NCI-H748 (cell line): Measurements from ENCODE around the gene KRT24.
"Not testable (repeated sequence)": the region's sequence is repeated elsewhere in the genome, so short reads cannot be mapped to it uniquely, and the experiment has no call there.

Source experiments
- DNase-seq: peaks from one replicate; lab custom pipeline; 2025; ENCODE audit not compliant: unreplicated experiment; lab: John Stamatoyannopoulos, UW

The KRT24 gene

DNA sequence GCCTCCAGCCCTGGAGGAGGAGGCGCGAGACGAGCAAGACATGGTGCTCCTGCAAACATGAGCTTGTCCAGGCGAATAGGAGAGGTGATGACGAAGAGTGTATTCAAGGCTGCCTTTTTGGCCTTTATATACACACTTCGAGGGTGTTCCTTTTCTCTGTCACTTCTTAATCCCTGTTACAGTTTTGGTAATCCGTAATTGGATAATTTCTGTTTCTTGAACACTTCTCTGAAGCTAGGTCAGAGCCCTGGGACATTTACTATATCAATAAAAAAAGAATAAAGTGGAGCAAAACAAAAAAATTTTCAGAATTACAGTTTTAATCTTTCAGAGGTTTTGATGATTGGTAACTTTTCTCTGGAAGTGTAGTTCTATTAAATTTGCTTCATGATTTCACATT is at the start of gene KRT24:
Gene KRT24 (minus strand): TSS at position 101 of the 400 bp plus-strand sequence. CDS start 59 bp downstream, at position 42.
- no peak for DNase-seq

DNA sequence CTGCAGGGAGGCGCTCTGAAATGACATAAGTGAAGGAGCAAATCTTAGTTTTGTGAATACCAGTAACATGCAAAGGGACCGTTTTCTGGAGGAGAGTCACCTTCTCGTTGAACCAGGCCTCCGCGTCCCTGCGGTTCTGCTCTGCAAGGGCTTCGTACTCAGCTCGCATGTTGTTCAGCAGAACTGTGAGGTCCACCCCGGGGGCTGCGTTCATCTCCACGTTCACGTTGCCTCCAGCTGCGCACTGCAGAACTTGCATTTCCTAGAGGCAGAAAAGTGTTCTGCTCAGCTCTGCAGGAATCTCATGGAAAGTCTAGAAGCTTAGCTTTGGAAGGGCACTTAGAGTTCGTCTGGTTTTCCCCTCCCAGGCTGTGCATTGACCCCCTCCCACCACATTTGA is 47.5 kb upstream of the KRT24 start:
- no peak for DNase-seq

DNA sequence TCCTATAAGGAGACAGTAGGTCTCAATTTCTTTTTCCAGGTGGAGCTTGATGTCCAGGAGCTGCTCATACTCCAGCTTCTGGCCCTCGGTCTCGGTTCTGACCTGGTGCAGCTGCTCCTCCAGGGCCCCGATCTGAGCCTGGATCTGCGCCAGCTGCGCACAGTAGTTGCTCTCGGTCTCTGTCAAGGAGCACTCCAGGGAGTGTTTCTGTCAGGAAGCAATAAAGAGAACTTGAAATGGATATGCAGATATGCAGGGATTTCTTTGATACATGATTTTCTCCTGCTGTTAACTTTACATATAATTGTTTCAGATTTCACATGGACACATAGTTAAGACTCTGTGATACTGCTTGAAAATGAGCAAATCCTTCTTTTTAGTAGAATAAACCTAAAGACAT is 46.8 kb upstream of the KRT24 start:
- DNase-seq: no peak

DNA sequence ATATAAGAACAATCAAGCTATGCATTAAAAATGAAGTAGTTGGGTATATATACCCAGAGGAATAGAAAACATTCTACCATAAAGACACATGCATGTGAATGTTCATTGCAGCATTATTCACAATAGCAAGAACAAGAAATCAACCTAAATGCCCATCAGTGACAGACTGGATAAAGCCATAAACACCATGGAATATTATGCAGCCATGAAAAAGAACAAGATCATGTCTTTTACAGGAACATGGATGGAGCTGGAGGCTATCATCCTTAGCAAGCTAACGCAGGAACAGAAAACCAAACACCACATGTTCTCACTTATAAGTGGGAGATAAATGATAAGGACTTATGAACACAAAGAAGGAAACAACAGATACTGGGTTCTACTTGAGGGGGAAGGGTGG is 45.1 kb upstream of the KRT24 start:
- not testable (repeated sequence) for DNase-seq

DNA sequence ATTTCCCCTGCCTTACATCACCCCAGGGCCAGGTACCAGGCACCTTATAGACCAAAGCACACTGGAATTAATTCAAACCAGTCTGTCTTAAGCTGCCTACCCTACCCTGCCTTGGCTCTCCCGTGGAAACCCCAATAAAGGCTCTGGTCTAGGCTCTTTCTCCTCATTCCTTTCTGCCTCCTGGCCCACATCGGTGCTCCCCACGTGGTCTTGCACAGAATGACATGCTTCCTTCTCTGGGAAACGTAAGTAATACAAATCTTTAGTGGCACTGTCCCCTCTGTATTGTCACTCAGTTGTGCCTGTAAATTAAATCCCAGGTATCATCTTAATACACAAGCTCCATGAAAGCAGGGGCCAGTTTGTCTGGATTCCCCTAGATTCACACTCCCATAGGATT is 35.0 kb upstream of the KRT24 start:
- DNase-seq: no peak

DNA sequence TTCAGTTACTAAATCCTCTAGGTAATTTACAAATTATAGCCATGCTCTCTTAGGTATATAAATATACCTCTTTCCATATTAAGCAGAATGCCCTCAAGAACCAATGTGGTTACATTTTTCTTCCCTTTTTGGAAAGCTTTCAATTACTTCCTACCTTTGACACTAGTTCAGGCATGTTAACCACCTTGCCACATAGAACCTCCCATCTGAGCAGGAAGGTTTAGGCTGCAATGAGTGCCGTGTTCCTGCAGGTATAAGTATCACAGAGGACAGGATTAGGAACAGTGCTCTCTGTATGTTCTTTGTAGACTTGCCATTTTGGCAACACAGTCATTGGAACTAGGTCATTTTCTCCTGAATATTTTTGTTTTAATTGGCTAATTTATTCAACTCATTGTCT is 31.5 kb upstream of the KRT24 start:
- DNase-seq: no peak

DNA sequence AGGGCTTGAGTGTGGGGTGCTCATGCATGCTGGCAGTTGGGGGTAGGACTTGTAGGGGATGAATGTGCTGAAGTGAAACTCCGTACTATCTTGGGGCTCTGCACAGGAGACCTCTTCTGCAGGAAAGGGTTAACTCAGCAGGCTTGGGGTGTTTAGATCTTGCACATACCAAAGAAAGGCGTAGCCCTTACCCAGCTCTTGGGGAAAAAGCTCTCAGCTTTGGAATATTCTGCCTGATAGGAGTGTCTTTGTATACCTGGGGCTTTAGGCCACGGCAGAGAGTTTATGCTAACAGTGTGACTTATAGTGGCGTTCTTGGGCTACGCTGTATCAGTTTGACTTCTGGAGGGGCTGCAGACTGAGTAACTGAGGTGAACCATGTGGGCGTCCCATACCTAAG is 30.5 kb upstream of the KRT24 start:
- no peak for DNase-seq

DNA sequence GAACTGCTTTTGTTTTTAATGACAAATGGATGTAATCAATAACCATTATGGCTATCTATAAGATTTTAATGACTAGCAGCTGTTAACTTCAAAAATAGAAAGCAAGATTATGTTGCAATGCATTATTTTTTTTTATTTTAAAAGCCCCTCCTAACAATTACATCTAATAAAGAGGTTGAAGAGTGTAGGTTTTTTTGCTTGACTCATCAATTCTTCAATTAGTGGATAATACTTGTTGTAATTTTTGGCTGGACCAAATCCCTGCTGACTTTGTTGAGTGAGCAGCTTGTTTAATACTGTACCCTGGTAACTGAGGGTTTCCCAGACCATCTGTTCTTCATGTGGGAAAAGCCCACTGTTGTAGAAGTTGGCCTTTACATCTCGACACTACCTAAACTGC is 27.4 kb upstream of the KRT24 start:
- DNase-seq: no peak

DNA sequence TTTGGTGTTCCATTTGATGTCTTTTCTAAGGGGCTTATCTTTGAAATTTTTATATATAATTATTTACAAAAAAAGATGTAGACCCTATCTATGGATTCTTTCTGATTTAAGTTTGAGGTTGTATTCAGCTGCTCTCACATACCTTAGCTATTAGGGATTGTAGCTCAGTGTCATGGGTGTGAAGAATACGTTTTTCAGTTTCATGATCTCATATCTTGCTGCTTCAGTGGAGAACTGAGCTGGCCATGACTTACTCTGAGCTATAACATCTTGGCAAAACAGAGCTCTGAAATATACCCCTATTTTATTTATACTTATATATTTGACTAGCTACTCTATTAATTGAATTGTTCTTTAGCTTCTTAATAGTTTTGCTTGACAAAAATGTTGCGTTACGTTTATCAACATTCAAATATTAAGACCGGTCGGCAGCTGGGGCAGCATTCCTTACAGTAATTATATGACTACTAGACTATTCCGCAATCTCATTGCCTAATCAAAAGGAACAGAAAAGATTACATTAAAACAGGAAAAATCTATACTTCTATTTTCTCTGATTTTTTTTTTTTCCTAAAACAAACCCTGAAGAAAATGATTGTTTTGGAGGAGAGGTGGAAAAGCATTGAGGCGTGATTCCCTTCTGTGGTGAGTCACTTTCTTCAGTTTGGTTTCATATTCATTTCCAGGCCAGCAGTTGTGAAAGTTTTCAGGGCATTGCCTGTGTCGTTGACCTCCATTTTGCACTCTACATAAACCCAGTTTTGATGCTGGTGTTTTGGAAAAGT is 24.1 kb upstream of the KRT24 start:
- DNase-seq: no peak

DNA sequence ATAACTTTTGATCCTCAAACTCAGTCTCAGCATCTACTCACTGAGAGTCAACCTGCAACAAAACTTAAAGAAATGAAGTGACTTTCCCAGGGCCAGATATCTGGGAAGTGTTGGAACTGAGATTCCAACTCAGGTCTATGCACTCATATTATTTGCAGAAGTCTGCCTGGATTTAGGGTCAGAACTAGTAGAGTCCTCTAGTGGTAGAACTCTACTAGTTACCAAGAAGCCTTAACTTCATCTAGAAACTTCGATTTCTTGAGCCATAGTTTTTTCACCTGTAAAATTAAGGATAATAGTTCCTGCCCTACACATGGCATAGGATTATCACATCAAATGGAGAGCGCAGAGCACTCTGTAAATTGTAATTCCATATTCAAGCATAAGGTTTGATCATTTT is 23.4 kb upstream of the KRT24 start:
- no peak for DNase-seq

DNA sequence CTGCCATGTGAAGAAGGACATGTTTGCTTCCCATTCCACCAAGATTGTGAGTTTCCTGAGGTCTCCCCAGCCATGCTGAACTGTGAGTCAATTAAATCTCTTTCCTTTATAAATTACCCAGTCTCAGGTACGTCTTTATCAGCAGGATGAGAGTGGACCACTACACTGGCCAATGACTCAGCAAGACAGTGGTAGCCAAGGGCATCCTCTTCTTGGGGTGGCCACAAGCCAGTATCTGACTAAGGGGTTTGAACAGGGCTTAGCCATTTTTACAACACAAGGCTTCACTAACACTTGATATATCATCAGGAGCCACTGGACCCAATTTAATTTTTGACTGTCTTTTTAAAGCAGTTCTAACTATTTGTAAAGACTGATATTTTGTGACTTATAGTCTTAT is 21.1 kb upstream of the KRT24 start:
- DNase-seq: no peak

DNA sequence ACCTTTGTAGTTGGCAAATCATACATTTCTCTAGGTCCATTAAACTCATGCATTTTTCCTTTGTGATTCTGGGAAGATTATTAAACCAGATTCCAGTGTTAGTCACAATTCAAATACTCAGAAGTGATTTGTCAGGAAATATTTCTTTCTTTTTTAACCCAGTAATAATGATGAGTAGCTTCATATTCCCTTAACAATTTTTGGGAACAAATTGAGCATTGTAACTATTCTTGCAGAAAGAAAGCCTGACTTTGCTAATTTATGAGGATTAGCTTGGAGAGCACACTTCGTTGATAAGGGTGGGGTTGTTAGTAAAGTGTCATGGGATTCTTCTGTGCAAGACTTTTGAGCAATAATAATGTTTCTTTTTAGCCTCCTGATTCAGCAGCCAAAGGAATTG is 18.7 kb upstream of the KRT24 start:
- no peak for DNase-seq

DNA sequence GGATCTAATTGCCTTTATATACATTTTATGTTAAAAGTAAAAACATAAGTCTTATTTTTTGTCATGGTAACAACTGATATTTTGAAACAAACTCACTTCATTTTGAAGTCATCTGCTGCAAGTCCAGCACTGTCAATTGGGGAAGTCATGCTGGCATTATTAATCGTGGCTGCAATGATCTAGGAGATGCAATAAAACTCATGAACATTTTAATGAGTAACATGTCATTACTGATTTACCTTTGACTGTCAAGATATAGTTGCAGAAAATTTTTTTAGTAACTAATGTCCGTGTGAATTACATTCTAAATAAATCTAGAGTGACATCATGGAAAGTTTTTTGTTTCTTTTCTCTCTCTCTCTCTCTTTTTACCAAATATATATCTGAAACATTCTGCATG is 17.3 kb upstream of the KRT24 start:
- no peak for DNase-seq

DNA sequence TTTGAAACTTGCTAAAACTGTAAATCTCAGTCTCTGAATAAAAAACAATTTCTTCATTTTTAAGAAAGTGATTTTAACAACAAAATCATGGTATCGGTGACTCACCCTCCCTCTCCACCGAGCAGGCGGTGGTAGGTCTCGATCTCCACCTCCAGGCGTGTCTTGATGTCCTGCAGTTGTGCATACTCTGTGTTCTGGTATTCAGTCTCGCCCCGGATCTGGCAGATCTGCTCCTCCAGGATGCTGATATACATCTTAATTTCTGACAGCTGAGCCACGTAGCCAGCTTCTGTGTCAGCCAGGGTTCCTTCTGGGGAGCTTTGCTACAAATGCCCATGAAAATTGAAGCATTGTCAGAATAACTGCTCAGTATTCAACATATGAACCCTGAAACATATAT is 15.4 kb upstream of the KRT24 start:
- no peak for DNase-seq

DNA sequence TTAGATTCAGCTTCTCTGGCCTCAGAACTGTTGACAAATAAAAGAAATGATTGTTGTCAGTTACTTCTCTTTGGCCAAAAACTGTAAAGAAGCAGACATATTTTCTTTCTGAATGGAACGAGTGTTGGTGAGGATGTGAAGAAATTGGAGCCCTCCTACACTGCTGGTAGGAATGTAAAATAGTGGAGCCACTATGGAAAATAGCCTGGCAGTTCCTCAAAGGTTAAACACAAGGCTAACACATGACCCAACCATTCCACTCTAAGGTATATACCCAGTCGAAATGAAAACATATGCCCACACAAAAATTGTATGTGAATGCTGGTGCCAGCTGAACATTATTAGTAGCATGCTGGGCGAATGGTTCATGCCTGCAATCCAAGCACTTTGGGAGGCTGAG is 14.2 kb upstream of the KRT24 start:
- no peak for DNase-seq

DNA sequence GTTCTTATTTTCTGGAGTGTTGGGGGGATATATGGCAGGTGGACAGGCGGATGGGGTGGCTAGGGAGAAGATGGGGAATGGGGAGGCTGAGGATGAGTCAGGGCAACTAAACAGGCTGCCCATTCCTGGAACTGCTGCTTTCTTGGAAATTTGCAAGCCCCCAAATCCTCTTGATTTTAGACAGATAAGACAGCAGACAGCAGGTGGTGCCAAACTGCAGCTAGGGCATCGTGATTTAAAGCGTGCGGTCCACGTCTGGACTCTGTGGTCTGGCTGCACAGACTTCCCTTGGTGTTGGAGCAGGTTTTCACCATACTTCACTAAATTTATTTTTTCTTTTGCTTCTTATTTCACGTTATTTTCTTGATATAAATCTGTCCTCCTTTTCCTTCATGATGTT is 10.9 kb upstream of the KRT24 start:
- no peak for DNase-seq

DNA sequence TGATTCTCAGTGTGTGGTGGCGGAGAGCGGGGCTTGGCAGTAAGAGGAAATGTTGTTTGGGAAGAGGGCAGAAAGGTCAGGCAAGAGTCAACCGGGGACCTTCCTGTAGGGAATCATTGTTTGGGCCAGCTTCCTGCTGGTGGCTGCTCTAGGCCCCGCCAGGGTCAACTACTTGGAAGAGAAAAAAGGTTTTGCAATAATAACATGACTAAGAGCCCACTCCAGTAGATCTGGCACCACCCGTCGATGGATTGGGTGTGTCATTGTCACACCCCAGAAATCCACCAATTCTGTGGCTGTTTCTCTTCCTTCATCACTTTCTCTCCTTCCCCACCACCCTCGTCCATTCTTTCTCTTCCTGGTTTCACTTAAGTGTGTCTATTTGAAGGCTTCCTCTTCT is 4.2 kb upstream of the KRT24 start:
- no peak for DNase-seq

DNA sequence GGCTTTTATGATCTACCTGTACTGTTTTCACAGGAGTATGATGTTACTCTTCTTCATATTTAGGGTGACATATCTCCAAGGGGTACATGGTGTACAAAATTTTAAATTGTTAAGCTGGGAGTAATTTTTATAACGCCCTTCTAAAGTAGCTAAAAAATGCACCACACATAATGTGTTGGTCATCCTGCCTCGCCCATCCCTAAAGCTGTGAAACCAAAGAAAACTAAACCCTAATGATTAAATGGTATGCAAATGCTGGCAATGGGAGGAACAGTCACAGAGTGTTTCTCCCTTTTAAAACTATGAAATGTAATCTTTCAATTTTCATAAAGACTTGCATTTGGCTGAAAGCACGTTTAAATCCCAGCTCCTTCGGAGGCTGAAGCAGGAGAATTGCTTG is 2.0 kb upstream of the KRT24 start:
- no peak for DNase-seq

DNA sequence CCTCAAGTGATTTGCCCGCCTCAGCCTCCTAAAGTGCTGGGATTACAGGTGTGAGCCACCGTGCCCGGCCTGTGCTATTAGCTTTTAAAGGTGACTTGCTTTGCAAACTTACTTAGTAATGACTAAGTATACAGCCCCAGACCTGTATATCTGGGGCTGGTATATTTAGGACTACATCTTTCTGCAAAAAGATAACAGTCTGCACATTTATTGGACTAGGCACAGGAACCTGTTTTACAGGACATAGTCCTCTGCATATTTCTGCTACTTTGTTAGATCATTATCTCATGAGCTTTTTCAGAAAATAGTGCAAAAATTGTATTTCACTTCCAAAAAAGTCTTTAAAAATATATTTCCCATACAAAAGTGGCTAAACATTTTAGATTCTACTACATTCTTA is 1.3 kb downstream of the KRT24 start:
- DNase-seq: no peak

DNA sequence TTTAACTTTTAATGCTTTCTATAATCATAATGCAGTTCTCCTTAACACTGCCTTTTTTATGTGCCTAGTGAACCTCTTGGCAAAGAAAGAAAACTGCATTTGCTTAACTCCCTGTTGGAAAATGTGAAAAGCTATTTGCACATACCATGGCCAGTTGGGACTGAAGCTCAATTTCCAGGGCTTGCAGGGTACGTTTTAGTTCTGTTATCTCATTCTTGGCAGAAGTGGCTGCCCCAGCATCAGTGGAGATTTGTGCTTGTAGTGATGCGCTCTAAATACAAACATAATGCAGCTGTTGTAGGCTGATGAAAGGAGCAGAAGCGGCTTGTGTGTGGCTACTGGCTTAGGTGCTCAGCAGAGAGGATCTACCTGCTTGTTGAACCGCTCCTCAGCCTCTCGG is 3.7 kb downstream of the KRT24 start:
- DNase-seq: no peak

DNA sequence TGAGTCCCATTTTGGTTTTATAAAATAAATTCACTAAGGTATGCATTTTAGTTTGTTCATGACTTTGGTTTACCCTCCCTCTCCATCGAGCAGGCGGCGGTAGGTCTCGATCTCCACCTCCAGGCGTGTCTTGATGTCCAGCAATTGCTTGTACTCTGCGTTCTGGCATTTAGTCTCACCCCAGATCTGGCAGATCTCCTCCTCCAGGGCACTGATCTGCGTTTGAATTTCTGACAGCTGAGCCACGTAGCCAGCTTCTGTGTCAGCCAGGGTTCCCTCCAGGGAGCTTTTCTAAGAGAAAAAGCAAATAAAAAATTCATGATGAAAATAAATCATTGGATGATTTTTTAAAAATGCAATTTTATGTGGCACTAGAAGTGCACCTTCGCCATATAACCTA is 4.2 kb downstream of the KRT24 start:
- DNase-seq: no peak

DNA sequence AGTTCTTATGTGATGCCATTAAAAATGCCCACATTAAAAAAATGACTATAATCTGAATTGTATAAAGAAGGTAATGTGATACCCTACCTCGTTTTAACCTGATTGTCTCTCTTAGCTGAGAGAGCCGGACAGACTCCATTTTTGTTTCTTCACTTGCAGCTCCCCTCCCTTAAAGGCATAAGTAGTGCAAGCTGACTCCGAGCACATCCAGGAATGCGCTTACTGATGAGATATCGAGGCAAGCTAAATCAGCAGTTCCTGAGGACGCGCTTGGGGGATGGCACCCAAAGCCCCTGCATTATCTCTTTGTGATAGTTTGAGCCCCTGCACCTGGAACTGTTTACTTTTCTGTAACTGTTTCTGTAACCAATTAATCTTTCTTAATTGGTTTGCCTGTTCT is 6.3 kb downstream of the KRT24 start:
- peak; percentile 65 for DNase-seq

DNA sequence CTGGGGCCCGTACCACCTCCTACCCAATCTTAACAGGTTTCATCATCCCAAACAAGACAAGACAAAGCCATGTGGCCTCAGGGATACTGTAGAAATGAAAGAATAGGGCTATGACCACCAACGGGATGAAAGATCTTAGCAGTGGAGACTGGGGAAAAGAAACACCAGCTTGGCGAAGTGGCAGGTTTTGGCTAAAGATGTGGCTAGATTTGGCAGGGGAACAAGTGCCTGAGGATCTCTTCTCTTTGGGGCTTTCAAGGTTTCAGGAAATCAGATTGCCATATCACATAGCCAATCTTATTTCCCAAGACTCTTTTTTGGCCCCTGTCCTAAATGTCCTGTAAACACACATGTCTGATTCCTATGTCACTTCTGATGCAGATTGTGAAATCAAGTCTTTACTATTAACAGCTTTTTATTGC is 6.9 kb downstream of the KRT24 start:
- no peak for DNase-seq
